Cardiac fibroblast (primary cell): ENCODE data around the gene CCDC71.

ENCODE experiments used
- DNase-seq, 2 donors: peaks; one replicate each; pipeline versions ENCODE4 v3.0.0 to v3.0.0-alpha.2; 2010; ENCODE audit warnings: low read depth in 2 of 2
- H3K4me3 ChIP-seq, 2 donors: replicated peaks in 1 of 2; 1 replicate in 1 of 2; 2 replicates in 1 of 2; pipeline ENCODE4 v1.5.1; 2011; ENCODE audit warnings: low read depth in 2 of 2, low read length in 2 of 2, mild to moderate bottlenecking in 2 of 2, moderate library complexity in 1 of 2
- TF ChIP-seq, protein P1 (sequence below): IDR thresholded peaks from one replicate; pipeline ENCODE4 v1.5.1; 2011; ENCODE audit warnings: low read depth, mild to moderate bottlenecking, low read length, inconsistent platforms

CCDC71 gene

DNA sequence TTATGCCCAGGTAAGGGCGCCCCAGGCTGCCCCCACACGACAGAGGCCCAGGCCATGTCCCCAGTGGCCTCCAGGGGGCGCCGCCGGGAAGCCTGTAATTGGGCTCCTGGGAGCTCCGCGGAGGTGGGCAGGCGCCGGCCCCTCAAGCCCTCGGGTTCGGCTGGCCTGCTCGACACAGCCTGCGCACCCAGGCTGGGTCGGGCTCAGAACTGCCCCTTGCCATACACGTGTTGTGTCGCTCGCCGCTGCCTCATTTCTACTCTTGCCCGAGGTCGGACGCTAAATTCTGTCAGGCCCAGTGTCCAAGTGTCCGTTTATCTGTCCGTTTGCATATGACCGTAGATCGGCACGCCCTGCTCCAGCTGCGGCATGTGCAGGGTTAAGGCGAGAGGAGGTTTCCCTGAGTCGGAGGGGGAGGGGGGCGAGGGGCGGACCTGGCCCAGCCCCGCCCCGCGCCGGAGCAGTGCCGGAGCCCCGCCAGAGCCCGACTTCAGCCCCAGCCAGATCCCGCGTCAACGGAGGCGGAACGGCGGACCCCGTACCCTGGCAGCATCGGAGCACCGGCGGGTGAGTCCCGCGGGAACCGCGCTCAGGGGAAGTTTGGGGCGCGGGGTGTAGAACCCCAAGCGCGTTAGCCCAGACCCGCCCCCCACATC is 5.1 kb upstream of the CCDC71 start, which contains the start of gene KLHDC8B:
TSS of gene KLHDC8B (plus strand) at position 480 of the 656 bp plus-strand sequence. CDS start 1,172 bp downstream, outside the sequence.
- H3K4me3 ChIP-seq = peak within 1 kb of the TSS; percentile 69 to 81
- TF ChIP-seq, protein P1, sequence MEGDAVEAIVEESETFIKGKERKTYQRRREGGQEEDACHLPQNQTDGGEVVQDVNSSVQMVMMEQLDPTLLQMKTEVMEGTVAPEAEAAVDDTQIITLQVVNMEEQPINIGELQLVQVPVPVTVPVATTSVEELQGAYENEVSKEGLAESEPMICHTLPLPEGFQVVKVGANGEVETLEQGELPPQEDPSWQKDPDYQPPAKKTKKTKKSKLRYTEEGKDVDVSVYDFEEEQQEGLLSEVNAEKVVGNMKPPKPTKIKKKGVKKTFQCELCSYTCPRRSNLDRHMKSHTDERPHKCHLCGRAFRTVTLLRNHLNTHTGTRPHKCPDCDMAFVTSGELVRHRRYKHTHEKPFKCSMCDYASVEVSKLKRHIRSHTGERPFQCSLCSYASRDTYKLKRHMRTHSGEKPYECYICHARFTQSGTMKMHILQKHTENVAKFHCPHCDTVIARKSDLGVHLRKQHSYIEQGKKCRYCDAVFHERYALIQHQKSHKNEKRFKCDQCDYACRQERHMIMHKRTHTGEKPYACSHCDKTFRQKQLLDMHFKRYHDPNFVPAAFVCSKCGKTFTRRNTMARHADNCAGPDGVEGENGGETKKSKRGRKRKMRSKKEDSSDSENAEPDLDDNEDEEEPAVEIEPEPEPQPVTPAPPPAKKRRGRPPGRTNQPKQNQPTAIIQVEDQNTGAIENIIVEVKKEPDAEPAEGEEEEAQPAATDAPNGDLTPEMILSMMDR = peak; percentile 93
- DNase-seq = peak; percentile 80 to 93

DNA sequence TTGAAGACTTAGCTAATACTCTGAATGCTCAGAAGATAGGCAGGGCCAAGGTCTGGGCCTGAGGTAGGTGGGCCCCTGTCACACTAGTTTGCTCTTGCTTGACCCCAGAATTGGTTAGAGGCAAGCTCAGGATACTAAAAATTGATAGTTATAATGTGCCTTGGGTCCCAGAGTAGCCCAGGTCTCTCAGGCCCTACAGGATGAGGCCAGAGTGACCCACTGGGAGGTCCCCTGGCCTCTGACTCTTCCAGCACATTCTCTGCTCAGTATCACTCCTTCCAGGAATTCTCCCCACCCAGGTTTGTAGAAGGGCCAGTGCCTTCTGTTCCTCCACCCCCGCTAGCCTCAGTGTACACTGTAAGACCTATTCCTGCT is 4.6 kb upstream of the CCDC71 start:
- H3K4me3 ChIP-seq = peak overlapping the region; percentile 69 to 81
- TF ChIP-seq, protein P1 = no peak
- no peak for DNase-seq

DNA sequence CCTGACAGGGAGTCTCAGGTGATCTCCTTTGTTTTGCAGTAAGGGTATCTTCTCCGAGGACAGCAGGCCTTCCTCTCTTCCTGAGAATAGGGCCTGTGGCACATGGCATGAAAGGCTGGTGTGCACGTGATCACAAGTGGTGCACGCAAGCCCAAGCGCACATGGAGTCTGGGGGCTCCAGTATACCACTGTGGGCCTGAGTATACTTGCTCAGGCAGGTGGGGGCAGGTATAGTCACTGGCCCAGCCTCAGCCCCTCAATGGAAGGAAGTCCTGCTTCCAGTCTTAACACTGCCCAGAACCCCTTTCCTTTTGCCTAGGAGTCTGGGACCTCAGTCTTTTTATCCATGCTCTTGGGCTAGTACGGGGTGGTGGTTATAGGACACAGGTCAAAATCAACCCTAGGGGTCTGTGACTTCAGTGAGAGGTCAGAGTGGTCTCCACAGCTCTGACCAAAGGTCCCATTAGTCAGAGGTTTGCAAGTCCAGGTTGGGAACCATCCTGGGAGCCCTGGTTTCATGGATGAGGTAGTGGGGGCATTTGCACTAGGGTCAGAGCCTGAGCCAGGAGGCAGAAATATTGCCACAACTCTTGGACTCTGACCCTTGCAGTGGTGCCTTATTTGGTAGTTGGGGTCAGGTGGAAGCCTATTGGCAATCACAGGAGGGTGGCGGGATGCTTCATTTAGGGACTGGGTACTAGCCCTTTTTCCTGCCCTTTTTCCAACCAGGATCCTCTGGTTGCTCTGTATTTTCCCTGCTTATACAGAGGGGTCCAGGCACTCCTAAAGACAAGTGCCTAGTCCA is 823 bp upstream of the CCDC71 start:
- DNase-seq = no peak
- H3K4me3 ChIP-seq = peak overlapping the region in 1 of 2 donors; percentile 95
- TF ChIP-seq, protein P1 = no peak

DNA sequence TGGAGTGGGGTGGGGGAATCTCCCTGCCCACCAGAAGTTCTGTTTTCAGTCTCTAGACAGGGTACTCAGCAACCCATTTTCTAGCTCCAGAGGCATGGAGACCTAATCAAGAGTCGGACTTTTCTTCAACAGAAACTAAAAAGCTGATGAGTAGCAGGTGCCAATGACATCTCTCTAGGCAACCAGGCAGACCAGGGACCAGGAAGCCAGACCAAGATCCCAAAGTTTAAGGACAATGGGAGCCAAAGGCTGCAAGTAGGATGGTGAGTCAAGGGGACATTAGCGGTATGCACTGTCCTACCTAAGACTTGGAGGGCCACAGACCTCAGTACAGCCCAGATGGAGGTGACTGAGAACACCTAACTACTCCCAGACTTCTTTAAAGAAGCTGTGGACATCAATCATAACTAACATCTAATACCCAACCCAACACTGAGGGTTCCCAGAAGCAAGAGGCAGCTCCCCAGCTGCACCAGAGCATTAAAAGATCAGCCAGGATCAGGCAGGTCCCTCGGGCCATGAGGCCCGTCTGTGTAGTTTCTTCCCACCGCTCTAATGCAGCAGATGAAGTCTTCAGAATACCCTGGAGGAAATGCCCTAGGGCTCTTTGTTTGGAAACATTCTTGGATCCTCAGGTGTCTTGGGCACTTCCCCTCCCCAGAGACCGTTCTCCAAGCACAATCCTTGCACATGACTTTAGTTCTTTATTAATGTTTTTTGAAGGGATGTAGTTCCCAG is 979 bp downstream of the CCDC71 start:
- H3K4me3 ChIP-seq = peak overlapping the region; percentile 95 to 99
- TF ChIP-seq, protein P1 = no peak
- DNase-seq = no peak

DNA sequence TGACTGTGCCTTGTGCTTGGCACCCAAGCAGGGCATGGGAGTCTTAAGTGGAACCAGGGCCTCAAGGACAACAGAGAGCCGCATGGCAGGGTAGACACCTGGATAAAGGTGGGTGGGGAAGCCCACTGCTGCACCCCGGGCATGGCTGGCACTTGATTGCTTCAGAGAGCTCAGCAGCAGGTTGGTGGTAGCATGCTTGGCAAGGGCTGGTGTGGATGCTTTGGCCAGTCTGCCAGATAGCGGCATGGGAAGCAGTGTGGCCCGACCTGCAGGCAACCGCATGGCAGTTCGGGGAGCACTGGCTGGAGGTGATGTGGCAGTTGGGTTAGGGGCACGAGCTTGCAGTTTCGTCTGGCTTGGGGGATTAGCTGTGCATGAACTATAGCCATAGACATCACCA is 2.5 kb downstream of the CCDC71 start:
- DNase-seq = no peak
- H3K4me3 ChIP-seq = no peak overlapping the region
- TF ChIP-seq, protein P1 = no peak

DNA sequence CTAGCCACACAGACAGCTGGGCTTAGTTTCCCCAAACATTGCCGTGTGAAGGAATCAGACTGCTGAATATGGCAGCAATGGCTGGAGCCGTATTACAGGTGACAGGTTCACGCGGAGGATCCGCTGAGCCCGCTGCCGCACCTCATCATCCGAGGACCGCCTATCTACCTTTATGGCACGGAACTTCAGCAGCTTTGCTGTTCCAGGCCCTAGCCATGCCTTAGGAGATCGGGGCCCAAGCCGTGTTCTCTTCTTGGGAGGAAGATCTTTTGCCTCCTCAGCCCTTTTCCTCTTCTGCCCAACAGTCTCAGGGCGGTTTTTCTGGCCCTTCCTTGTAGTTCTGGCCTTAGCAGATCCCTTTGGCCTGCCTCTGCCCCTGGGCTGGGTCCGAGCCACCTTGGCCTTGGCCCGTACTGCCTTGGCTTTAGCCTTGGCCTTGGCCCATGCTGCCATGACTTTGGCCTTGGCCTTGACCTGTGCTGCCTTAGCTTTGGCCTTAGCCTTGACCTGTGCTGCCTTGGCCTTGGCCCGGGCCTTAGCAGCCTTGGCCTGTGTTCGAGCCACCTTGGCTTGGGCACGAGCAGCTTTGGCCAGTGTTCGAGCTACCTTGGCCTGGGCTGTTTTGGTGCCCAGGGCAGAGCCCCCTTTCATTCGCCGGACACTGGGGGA is 3.2 kb downstream of the CCDC71 start:
- DNase-seq = no peak
- TF ChIP-seq, protein P1 = no peak
- H3K4me3 ChIP-seq = no peak overlapping the region
